ENCODE results near the gene UCN2.

UCN2 gene, protein sequence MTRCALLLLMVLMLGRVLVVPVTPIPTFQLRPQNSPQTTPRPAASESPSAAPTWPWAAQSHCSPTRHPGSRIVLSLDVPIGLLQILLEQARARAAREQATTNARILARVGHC

DNA sequence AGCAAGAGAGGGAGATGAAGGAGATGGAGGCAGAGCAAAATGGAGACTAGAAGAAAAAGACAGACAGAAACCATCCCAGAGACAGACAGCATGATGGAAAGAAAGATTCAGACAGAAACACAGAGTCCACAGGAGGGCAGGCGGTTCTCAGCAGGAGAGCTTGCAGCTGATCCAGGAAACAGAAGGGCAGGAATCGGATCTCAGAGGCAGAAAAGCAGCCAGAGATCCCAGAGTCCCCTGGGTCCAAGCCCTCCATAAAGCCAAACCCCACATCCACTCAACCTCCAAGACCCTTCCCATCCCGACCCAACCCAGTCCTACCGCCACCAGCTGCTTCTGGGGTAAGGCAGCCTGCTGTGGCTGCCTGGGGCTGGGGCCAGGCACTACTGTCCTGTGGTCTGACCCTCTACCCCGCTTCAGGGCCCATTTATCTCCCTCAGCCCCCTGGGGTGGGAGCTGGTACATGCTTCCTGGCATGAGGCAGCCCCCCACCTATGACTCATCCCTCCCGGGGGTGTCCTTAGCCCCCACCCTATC, at the start of gene UCN2:
Gene UCN2, minus strand, starts transcription at position 400 of the 537 bp plus-strand sequence. CDS start 657 bp downstream, outside the sequence.
- DNase-seq (ENCODE audit: low read depth in 2 of 2), result no peak

DNA sequence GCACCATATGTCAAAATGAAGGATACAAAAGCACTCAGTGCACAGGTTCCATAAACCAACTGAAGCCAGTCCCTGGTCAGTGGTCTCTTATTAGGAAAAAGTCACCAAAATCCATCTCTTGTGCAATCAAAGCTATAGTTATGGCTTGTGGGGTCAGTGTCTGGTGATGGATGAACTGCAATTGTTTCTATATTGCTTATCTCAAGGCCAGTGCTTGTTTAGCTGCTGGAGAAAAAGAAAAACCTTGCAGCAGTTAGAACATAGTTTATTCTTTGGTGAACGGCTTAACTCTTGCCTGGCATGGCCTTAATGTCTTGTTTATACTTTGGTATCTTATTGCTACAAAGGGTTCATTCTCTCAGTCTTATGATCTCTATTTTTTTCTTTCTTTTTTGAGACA, 48.7 kb upstream of the UCN2 start:
- no peak for DNase-seq (ENCODE audit: low read depth in 2 of 2)

DNA sequence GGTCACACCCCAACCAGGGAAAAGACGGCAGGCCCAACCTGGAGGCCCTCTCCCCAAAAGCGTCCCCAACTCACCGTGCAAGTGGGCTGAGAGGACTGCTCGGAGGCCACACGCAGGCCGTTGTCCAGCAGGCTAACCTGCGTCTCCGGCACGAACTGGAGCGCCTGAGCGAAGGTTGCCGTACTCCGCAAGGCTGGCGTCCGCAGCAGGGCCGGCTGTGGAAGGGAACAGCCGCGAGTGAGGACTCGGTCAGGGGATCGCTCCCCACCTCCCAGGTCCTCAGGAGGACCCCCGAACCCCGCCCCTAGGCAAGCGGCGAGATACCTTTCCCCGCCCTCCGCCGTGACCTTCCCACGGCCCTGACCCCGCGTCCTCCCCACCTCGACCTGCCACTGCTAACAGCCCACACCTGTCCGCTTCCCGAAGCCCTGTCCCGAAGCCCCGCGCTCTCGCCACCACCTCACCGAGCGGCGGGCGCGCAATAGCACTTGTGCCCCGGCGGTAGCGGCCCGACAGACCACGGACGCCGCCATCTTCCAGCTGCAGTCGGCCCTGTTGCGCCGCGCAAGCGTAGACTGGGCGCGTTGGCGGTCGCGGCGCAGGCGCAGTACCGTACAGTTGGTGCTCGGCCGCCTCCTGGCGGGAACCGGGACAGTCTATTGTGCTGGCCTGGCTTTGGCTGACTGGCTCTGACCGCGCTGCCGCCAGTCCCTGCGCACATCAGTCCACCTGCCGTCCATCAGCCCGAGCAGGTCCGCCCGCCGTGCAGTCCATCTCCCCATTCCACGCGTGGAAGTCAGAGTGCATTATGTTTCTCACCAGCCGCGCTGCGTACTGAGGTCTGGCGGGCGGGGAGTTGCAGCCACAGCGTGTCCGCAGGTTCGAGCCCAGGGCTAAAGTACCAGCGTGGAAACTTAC, 45.8 kb upstream of the UCN2 start, which contains the start of gene UQCRC1:
Gene UQCRC1, minus strand, starts transcription at position 559 of the 918 bp plus-strand sequence. Its CDS starts 26 bp downstream, at position 533.
- DNase-seq (ENCODE audit: low read depth in 2 of 2), result peak; percentile 67 to 69

DNA sequence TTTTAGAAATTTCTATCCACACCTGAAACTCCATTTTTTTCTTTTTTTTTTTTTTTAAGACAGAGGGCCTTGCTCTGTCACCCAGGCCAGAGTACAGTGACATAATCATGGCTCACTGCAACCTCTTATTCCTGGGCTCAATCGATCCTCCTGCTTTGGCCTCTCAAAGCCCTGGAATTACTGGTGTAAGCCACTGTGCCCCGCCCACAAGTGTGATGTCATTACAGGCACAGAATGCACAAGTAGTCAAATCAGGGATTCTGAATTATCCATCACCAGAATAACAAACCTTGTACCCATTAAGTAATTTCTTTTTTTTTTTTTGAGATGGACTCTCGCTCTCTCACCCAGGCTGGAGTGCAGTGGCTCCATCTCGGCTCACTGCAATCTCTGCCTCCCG, 43.9 kb upstream of the UCN2 start:
- no peak for DNase-seq (ENCODE audit: low read depth in 2 of 2)

DNA sequence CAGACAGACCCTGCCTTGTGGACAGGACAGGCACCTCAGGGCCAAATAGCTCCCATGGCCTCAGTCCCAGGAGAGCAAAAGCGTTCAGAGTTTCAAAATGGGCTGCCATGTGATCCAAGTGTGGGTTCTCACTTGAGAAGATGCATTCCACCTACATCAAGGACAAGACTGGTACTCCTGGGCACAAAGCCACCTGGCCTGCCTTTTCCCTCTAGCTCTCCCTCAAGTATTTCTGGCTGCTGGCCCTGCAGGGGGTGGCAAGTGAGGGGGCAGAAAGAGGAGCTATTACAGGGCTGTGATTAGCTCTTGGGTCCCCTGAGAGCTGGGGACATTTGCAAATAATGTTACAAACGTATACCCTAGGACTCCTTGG, 38.0 kb upstream of the UCN2 start:
- no peak for DNase-seq (ENCODE audit: low read depth in 2 of 2)

DNA sequence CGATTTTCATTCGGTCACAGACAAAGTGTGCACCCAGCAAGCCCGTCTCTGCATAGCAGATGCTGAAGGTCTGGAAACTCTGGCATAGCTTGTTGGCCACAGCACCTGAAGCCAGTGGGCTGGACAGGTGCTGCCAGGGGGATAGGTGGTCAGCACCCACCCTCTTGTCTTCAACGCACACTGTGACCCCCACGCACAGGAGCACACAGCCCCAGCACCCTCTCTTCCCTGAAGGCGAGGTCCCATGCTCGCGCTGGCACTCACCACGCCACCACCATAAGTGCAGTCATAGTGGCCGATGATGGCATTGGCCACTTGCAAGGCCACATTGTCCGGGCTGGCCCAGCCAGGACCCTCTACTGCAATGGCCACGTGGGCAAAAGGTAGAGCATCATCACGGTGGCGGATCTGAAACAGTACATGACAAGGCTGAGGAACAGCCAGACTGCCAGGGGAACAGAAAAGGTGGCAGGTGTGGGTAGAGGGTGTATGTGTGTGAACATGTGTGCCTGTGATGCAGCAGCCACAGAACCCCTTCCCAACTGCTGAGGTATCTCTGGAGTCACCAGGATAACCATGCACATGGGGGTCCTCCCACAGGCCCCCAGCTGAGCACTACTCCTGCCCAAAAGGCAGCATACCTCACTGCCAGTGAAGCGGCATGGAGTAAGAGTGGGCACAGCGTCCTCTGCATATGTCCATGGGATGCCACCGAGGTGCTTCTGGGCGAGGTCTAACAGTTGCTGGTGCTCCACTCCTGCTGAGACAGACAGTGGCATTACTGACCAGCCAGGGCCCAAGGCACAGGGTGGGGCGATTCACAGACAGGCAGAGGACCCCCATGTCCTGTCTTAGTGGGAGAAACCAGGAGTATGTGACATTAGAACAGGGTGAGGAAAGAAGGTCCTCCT, 37.4 kb upstream of the UCN2 start:
- no peak for DNase-seq (ENCODE audit: low read depth in 2 of 2)

DNA sequence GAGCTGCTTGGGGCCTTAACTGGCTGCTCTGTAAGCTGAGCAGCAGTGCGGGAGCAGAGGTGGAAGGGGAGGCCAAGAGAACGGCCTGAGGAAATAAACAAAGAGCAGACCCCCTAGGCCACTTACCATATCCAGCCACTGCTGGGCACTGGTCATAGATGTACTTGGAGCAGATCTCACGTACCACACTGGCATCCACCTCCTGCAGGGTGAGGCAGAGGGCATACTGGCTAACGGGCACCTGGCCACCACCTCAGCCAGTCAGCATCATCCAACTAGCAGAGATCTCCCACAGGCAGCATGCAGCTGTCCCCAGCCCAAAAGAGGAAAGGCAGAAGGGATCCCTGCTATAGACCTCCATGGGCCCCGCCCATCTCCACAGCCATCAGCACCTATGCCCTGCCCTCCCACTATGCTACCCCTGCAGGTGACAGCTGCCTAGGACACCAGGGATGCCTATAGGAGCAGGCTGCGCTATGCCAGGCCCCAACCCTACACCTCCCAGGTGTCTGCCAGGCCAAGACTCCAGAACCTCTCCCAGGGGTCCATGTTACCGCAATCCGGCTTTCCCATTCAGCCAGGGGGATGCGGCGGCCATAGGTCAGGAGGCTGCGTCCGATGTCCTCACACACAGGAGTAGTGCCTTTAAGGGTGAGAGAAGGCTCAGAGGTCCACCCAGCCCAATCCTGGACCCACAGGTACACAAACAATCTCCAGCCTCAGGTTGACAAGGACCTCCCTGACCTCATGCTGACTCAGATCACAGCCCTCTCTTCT, 36.1 kb upstream of the UCN2 start:
- DNase-seq (ENCODE audit: low read depth in 2 of 2), result no peak

DNA sequence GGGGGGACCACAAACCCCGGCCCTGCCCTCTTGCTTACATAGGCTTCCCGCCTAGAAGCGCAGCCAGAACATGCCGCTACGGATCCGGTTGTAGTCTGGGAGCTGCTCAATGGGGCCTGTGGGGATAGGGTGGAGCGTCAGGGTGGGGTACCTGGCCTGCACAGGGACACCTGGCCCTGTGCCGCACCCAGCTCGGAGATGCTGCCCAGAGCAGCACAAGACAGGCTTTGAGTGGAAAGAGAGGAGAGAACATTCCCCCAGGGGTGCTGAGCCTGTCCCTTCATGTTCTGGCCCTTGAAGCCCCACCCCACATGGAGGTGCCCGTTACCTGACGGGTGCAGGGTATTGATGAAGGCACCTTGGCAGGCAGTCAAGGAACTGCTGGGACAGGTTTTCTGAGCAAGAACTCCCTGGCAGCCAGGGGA, 35.5 kb upstream of the UCN2 start:
- DNase-seq (ENCODE audit: low read depth in 2 of 2), result no peak

DNA sequence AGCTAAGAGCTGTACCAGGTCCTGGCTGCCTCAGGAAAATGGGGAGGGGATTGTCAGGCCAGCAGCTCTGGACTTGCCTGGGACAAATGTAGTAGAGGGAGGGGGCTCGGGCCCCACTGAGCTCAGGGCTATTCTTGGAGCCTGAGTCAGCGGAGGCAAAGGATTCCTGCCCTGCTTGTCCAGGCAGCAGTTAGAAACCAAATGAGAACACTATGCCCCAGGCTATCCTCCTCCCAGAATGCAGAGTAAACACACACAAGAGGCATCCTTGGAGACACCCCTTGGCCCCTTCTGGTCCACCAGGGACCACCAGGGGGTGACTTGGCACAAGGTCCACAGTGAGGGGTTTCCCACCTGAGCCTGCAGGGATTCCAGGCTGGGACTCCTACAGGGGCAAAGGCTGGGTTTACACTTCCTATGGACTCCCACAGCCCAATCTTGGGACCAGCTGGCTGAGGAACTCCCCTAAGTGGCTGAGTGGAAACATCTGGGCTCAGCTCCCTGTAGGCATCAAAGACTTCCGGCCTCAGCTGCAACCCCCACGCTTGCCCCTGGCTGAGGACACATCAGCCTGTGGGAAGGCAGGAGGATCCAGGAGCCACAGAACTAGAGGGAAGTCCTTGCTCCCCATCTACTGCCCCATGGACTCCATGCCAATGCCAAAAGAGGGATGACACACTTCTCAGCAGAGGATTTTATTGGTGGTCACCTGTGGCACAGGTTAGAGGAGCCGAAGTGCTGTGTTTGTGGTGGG, 34.9 kb upstream of the UCN2 start:
- peak; percentile 65 to 67 for DNase-seq (ENCODE audit: low read depth in 2 of 2)

DNA sequence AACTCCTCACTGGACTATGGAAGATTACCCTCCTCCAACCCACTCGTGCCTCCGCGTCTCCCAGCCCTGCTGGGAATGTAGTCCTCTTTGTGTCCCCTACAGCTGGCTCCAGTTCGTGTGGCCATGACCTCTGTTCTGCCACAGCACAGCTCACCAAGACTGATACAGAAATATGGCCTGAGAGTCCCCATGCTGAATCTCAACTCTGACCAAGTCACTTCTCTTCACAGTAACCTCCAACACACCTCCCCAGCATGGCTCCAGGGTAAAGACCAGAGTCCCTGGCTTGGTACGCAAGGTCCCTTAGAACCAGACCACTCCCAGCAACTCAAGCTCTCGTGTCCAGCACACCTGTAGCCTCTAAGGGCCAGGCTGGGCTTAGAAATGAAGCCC, 33.8 kb upstream of the UCN2 start:
- no peak for DNase-seq (ENCODE audit: low read depth in 2 of 2)

DNA sequence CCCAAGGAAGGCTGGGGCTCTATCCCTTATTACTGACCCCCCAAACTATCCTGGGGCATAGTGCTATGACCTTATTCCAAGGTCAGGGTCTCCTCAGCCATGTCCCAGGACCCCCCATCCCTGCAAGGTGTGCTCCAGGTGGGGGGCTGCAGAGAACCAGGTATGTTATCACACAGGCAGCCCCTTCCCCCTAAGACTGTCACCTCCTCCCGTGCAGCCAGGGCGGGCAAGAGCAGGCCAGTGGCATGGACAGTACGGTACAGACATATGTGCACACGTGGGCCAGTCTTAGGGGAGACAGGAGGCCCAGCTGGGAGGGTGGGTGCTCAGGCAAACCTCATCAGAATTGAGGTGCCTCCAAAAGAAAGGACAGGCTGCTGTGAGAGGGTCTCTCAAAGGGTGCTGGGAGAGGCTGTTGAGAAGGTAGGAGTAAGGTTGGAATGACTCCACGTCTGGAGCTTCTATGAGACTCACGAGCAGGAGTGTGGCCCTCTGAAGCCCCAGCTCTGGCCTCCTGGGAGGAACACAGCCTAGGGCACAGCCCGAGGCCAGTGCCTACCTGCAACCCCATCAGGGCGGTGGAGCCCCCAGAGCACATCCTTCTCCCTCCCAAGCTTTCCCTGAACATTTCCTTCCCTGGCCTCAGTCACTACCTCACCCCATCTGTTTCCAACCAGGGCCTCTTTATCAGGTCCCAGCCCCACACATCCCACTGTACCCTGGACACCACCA, 33.3 kb upstream of the UCN2 start:
- no peak for DNase-seq (ENCODE audit: low read depth in 2 of 2)

DNA sequence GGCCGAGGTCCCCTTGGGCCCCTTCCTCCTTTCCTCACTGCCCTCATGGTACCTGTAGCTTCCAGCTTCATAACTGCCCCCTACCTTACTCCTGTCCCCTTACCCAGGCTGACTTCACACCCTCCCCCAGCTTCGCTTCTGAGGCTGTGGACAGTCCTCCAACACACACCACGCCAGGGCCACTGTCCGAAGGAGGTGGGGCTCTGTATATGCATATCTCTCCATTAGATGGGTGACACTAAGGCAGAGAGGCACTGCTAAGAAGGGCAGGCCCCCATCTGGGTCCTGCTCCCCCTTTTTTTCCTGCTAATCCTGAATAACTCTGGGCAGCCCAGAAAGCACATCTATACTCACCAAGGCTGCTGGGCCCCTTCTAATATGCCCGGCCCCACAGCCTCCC, 32.6 kb upstream of the UCN2 start:
- no peak for DNase-seq (ENCODE audit: low read depth in 2 of 2)

DNA sequence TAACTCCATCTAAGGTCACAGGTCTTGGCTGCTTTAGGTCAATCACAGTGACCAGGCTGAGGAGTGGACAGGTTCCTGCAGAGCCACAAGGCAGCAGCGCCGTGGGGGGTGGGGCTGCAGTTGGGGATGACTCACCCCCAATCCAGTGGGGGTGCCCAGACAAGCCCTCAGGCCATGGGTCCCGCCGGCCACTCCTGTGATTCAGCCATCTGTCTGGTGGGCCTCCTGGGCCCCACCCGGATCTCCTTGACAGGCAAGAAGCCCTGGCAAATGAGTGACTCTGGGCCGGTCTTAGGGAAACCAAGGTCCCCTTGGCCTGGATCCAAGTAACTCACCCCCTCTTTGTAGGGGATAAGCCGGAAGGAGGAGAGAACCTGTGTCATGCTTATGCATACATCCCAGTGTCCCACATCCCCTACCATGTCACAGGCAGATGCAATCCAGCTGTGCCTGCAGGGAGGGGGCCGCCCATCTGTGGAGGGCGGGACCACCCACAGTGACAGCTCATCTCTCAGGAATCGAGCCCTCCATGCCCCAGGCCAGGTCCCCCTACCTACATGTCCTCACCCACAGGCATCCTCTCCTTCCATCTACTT, 32.0 kb upstream of the UCN2 start:
- DNase-seq (ENCODE audit: low read depth in 2 of 2), result peak; percentile 19 to 30

DNA sequence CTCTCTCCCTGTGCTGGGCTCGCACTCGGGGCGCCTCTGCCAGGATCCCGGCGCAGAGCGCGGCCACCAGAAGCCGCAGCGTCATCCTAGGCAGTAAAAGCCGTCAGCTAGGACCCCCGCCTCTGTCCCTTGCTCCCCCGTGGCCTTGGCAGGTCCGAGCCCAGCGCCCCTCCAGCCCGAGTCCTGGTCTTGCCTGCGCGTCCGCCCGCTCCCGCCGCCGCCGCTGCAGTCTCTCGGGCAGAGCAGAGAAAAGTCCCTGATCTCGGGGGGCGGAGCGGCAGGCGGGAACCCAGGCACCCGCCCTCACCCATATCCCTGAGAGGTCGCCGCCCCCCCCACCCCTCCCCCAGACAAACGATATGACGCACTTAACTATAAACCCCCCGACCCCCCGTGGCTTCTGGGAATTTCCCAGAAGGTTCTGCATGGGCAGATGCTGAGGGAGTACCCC, 31.5 kb upstream of the UCN2 start, which contains the start of gene COL7A1:
Gene COL7A1, minus strand, starts transcription at position 255 of the 451 bp plus-strand sequence. Its CDS starts 170 bp downstream, at position 85.
- DNase-seq (ENCODE audit: low read depth in 2 of 2), result no peak

DNA sequence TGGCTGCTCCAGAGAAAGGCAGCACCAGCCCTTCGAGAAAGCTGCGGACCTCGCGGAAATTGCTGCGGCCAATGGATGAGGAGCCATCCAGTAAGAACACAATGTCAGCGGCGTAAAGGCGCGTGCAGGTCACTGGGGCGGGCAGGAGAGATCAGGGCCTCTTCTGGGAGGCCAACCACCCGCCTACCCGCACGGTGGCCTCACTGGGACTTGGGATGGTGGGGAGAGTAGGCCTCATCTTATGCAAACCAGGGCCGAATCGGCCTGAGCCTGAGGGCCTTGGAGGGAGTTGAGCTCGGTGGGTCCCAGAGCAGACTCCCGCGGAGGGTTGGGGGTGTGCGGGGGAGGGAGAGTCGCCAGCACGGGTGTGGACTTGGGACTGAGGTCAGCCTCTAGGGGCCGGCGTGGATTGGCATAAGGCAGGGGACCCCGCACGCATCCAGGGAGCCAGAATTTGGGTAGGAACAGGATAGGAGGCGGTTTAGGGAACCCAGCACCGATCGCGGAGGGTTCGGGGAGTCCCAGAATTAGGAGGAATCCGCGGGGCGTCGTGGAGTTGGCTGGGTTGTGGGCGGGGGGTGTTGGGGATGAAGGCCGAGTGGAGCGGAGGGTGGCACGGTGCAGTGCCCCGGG, 31.0 kb upstream of the UCN2 start:
- DNase-seq (ENCODE audit: low read depth in 2 of 2), result no peak

DNA sequence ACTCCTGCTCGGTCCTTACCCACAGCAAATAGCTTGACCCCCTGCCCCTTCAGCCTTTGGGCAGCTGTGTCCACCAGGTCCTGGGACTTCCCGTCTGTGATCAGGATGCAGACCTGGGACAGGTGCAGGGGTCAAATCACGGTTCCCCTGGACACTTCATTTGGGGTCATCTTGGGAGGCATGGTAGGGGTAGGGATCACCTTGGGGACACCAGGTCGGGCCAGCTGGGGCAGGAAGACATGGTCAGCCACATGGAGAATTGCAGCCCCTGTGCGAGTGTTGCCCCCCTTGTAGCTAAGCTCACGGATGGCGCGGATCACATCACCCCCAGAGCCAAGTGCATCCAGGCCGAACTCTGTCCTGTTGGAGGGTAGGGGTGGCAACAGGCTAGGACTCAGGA, 29.8 kb upstream of the UCN2 start:
- no peak for DNase-seq (ENCODE audit: low read depth in 2 of 2)

DNA sequence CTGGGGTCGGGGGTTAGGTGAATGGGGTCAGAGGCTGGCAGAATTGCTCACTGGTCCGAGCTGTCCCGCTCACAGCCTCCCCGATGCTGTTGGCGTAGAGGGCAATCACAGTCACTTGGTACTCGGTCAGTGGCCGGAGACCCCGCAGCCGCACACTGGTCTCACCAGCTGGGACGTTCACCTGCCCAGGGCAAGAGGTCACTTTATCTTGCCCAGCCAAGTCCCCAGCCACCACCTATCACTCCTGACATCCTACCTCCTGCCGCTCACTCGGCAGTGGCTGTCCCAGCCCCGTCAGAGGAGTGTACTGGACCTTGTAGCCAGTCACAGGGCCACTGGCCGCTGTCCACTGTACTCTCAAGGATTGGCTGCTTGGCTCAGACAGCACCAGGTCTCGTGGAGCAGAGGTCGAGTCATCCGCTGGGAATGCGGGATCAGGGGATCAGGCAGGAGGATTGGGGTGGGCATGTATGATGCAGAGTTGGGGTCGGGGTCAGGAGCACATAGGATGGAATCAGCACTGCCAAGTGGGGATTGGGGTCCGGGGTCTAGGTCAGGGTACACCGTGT, 29.0 kb upstream of the UCN2 start:
- DNase-seq (ENCODE audit: low read depth in 2 of 2), result no peak

DNA sequence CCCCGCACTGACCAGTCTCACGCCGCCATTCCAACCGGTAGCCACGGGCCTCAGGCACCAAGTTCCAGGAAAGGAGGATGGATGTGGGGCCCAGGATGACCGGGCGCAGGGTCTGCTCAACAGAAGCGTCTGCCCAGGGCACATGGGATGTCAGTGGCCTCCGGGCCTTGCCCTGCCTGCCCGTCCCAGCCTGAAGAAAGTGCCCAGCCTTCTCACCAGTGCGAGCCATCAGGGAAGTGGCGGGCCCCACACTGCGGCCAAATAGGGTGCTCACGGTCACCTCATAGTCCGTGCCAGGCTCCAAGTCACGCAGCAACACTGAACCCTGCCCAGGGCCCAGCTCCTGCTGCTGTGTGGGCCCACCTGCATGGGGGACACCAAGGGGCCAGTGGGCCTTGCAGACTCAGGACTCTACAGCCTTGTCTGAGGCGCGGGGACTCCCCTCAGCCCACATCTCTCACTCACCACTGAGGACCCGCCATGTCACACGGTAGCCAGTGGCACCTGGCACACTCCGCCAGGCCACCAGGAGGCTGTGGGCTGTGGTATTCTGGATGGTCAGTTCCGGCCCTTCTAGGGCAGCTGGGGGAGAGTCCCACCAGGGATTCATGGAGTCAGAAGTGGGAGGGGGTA, 28.4 kb upstream of the UCN2 start:
- no peak for DNase-seq (ENCODE audit: low read depth in 2 of 2)

Measured in fibroblast of skin of left biceps (primary cell).